Stimulated activated CD4-positive, alpha-beta T cell treated with anti-CD3 and anti-CD28 coated beads, Interleukin-1b, Interleukin-23, amount 100 ng/mL, for 1 hour (primary cell): ENCODE measurements around the gene PMEPA1.

Experiments used
- DNase-seq, 2 donors: peaks; one replicate each; pipeline ENCODE4 v3.0.0-alpha.2; 2020; ENCODE audit warnings: low read depth in 2 of 2

The PMEPA1 gene

DNA sequence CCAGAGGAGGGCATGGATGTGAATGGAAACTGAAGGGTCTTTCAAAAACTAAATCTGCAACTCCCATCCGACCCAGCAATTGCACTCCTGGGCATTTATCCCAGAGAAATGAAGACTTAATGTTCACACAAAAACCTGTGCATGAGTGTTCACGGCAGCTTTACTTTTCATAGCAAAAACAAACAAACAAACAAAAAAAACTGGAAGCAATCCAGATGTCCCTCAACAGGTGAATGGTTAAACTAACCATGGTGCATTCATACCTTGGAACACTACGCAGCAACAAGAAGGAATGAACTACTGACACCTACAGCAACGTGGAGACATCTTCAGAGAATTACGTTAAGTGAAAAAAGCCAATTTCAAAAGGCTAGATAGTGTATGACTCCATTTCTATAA is 32.2 kb downstream of the PMEPA1 start:
- no peak for DNase-seq

DNA sequence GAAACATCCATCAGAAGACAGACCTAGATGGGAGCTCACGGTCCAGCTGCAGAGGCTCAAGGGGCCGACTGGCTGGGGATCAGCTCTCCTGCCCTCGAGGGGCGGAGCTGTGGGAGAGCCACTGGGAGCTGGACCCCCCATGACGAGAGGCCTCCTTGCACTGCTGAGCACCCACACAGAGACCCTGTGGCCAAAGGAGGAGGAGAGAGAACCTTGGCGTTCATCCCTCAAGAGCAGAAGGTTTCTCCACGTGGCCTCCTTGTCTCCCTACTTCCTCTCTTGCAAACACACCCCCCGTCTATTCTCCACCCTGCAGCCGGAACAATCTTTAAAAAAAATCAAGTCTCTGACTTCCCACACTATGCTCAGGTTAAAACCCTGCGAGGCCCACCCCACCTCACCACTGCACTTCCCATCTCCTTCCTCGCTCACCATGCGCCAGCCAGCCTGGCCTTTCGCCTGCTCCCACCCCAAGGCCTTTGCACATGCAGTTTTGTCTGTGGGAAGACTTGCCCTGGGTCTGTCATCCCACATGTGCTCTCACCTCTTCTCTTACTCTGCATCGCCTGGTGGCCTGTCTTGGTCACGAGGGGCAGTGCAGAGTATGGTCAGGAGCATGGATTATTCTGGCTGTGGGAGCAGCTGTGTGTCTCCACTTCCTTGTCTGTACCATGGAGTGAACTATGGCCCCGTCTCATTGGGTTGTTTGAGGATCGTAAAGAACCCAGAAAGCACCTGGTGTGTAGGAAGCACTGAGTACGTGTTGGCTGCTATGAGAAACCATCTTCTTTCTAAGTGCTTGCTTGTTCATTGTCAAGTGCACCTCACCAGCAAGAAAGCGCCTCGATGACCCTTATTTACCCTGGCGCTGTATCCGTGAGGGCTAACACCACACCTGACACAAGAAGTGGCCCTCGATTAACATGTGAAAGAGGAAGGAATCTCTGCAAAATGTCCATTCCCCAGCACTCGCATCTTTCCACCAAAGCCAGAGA is 32.9 kb downstream of the PMEPA1 start:
- DNase-seq, result no peak

DNA sequence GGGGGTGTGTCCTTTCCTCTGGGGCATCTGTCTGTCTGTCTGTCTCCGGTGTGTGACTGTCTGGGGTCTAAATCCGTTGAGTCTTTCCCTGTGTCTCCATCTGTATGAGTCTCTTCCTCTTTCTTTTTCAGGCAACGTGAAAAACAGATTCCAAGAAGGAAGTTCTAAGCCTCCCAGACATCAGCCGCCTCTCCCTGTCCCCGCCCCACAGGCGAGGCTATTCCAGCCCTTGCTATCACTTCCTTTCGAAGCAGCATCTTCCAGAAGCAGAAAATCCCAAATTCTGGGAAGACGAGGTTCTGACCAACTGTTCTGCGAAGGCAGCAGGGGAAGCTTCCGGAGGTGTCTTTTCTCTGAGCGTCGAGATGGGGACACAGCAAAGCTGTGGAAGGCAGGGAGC is 34.0 kb downstream of the PMEPA1 start:
- no peak for DNase-seq

DNA sequence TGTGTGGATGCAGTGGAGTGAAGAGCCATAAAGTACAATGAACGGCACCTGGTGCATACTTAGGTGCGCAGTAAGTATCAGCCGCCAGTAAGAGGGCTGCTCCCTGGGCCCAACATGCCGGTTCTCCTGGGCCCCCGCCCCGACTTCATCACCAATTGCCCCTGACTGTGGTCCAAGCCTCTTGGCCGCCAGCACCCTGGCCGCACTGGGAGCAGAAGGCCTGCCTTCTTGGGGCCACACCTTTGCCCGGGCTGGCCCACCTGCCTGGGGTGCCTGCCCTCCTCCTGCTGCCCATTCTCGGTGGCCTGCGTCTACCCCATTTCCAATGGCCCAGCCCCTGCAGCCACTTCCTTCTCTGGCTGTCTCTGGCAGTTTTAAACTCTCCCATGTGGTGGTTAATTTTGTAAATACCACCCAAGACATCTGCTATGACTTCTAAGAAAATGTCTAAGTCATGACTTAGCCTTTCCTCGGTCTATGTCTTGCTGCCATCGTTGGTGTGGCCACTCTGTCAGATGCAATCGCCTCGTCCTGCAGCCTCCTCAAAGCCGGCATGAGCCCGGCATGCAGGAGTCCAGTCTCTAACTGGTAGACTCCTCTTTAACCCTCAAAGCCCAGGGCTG is 36.8 kb downstream of the PMEPA1 start:
- DNase-seq, result no peak

DNA sequence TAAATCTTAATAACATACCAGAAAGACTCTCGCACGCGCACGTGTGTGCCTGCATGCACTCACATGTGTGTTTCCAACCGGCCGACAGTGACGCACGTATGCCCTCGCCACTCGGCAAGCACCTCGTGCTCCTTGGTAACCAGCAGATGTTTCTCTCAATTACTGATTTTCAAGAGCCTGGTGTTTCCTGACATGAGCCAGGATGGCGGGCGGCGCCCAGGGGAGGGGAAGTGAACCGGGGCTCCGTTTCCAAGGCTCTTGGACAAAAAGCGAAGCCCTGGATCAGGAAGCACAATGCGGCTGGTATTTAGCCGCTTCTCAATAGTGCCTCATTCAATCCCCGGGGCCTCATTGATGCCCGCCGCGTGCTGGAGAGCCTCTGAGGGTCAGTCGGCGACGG is 37.7 kb downstream of the PMEPA1 start:
- DNase-seq, result no peak

DNA sequence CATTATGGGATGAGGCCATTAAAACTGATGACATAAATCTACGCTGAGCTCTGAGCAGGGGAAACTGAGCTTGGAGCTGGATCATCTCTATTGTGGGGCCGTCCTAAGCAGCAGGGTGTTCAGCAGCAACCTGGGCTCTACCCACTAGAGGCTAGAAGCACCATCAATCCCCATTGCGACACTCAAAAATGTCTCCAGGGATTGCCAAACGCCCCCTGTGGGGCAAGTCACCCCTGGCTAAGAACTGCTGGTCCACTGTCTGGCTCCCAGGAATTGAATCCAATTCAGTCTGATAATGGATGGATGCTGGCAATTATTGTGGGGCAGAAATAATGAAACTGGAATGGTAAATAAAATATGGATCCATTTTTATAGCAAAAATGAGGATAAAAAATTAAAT is 38.2 kb downstream of the PMEPA1 start:
- no peak for DNase-seq

DNA sequence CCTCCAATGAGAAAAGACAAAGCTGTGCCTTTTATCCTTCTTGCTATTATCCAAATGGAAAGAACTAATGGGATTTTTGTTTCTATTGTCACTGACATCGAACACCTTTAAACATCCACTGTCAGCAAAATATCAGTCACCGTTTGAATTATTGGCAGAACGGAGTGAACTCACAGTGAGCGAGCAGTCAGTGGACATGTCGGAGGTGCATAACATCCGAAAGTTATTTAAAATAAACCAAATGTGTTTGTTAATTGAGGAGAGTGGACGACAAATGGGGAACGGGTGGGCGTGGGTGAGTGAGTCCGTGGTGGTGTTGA is 38.8 kb downstream of the PMEPA1 start:
- DNase-seq, result no peak

DNA sequence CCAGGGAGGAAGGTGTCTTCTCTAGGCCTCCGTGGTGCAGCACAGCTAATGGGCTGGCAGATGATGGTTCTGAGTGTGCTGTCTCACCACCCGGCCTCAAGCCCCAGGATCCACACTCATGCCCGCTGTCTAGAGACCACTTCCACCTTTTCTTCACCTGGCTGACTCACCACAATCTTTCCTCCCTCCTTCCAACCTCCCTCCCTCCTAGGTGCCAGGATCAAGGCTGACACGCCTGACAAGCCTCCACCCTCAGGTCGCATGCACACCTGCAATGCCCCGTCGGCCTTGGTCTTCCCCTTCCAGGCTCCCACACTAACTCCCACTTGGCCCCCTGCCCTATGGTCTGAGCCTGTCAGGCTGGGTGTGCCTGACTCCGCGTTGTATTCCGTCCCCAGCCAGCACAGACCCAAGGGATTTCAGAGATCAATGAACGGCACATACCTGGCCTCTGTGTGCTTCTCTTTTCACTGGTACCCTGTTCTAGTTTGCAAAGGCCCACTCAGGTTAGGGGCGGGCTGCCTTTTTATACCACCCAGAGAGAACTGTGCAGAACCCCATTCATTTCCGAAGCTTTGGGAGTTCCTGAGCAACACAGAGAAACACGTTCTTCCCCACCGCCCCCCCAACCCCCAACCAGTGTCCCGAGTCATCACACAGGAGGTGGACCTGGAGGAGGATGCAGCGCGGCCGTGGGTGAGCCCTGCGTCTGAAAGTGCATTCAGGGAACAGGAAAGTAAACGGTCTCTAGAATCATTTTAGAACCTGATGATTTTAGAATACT is 39.3 kb downstream of the PMEPA1 start:
- no peak for DNase-seq

DNA sequence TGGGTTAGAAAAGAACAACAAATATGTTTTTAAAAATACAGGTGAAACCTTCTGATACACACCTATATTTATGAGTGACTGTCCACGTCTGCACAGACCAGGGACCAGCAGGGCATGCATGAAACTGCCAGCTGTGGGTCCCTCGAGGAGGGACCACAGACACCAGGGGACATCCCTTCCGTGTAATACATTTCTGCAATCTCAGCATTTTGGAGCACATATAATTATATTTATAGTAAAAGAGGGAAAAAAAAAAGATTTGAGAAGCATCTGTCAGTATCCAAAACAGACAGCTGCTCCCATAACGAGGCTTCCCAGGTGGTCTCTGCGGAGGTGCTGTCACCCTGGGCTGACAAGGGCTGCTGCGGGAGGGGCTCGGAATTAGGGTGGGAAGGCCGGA is 40.2 kb downstream of the PMEPA1 start:
- DNase-seq, result no peak

DNA sequence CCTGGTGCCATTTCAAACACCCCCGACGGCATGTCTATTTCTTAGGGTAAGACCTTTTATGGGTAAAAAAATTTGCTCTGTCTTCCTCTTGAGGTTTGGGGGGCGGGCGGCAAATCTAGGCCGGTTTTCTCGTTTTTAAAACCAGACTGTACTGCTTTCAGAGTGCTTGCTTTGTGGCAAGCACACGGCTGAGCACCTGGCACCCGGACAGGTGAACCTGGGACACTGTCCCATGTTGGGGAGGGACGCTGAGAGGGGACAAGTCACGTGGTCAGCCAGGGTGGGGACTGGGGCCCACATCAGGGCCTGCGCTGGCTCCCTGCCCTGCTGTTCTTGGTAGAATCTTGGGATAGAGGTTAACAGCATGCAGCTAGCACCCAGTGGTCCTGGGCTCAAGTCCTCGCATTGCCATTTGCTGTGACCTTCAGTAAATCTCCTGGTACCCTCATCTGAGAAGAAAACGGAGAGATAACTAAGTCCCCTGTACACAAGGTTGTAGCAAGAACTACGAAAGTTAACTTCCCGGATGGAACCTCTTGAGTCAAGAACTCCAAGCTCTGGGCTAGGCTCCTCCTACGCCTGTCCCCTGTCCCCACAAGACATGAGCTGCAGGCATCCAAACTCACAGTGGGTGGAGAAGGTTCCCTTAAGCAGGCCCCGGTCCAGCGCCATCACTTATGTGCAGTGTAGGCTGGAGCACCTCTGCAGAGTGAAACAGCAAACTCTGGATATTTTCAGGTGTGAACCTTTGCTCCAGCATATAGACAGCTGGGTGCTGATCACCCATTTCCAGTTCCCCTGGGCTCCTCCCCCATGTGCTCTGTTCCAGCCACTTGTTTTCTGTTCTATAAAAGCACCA is 41.7 kb downstream of the PMEPA1 start:
- DNase-seq, result no peak

DNA sequence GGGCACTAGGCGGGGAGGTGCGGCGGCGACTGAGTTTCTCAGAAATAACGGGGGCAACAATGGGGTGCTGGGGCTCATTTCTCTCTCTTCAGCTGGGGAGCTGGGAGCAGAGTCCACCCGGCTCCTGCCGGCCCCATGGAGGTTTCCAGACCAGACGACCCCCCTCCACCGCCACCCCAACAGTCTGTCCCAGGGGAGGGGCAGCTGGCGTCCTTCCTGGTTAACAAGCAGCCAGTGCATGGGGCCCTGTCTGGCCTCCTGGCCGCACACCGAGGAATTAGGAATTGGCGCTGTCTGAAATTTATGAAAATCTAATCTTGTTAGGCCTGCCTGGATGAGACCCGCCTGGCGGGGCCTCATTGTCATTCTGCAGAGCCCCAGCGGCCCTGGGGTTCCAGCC is 42.4 kb downstream of the PMEPA1 start:
- no peak for DNase-seq

DNA sequence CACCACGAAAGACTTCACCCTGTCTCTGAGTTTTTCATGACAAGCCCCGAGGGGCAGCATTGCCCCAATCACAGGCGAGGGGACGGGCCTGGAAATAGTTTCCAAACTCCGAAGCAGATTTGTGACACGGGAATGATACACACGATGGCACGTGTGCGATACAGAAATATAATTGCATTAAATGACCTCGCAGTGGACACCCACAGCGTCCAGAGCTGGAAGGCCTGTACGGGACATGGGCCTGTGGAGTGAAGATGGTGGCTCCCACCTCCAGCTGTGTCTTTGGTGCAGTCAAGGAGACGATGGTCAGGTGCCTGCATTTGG is 43.0 kb downstream of the PMEPA1 start:
- no peak for DNase-seq

DNA sequence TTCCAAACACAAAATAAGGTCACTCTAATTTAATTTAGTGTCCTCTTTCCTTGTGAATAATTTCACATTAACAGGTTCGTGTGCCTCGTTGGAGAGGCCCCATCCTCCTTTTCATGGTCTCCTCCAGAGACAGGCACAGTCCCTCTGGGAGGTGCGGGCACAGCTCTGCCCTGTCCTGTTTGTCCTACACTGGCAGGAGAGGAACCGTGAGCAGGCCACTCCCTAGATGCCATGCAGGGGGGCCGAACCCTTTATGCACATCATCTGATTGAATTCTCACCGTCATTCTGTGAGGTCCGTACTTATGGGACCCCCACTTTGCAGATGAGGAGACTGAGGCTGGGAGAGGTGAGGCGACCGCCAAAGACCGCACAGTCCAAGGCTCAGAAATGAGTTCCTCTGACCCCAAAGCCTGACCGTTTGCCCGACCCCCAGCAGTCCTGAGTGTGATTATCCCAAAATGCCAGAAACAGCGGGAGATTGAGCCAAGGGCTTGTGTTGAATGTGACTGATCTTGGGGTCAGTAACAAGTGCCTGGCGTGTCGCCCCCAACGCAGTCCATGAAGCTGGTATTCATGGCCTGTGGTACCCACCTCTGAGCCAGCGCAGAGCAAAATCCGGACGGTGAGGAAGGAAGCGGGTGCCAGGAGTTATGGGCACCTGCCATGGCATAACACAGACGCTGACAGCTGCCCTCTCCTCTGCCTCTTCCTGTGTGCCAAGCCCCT is 43.5 kb downstream of the PMEPA1 start:
- no peak for DNase-seq

DNA sequence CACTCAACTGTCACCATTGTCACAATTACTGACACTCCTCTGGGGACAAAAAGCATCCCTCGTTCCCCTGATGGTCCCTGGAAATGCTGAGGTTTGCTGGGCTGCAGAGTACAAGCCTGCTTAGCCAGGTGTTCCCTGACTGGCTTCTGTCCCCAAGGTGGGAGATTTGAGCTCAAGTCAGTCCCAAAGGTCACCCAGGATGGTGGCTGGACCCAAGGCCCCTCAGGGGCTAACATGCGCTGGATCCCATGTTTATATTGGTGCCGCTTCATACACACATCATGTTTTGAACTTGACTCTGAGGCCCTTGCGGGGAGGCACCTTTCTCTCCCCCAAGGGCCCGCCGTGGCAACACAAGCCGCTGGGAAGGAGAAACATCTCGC is 44.2 kb downstream of the PMEPA1 start:
- no peak for DNase-seq

DNA sequence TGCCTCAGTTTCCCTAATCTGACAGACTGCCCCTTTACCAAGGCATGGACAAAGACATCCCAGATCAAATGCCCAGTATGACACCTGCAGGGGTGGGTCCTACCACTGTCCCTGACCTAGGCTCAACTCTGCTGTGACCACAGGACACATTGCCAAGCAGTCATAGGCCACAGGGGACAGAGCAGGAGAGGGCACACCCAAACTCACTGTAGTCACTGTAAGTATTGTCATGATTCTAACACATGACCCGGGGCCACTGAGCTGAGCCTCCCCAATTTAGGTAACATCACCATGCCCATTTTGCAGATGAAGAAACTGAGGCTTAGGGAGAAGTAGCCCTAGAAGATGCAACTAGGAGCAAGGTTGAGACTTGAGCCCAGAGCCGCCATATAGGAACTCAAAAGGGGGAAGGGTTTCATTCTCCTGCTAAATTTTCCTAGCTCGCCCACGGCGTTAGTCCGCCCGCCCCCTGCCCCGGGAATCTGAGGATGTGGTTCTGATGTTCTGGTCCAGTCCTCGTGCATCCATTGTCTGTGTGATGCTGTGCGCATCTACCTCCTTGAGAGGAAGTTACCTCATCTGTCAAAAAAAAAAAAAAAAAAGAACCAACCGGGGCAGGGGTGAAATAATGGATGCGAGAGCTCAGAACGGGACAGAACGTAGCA is 44.8 kb downstream of the PMEPA1 start:
- no peak for DNase-seq

DNA sequence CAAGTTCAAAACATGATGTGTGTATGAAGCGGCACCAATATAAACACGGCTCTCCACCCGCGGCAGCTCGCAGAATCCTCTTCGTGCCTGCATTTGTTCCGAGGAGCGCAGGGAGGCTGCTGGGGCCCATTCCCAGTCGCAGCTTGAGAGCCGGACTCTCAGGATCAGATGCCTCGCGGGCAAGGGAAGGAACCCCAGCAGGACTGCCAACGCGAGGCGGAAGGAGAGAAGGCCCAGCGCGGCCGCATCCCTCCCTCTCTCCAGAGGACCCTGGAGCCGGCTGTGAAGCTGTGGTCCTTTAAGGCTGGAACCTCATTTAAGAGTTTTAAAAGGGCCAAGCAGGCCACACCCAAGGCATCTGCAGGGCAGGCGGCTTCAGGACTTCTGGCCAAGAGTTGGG is 45.3 kb downstream of the PMEPA1 start:
- no peak for DNase-seq

DNA sequence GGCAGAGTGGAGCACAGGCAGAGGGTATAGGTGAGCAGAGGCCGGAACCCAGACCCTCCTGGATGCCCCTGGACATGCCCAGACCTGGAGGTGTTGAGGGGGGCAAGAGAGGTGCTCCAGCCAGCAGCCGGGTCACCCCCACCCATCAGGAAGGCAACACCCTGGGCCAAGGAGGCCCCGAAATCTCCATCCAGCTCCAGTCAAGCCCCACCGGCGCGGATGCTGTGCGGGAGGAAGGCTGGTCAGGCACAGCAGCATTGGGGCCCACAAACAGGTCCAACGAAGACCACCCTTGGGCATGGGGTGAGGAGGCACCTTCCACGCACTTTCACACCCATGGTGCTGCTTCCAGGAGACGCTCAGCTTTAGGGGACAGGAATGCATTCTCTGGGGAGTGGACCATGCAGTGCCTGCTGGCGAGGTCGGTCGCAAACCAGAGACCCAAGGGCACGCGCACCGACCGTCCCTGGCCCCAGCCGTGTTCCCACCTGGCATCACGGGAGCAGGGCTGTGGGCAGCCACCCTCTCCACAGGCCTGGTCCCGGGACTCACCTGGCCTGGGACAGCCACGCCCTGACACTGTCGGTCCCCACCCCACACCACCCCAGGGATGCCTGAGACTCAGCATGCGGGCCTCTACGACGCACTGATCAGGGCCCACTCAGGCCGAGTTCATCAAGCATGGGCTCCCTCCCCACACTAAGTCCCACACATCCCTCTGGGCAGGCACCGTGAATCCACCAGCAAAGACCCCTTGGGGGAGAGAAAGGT is 45.9 kb downstream of the PMEPA1 start:
- DNase-seq, result no peak

DNA sequence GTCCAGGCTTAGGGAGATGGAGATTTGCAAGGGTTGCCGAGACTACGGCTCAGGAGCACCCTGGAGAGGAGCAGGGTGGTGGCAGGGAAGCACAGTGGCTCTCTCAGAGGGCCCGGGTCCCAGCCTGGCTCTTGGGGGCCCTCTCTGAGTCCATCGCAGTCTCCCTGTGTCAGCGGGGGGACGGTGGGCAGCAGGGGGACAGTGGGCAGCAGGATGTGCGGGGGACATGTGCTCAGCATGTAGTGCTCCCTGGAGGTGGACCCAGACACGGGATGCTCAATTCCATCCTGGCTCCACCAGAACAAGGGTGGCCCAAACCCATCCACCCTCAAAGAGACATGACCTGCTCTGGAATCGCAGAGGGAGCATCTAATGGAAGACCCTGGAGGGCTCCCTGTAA is 46.6 kb downstream of the PMEPA1 start:
- DNase-seq, result no peak

DNA sequence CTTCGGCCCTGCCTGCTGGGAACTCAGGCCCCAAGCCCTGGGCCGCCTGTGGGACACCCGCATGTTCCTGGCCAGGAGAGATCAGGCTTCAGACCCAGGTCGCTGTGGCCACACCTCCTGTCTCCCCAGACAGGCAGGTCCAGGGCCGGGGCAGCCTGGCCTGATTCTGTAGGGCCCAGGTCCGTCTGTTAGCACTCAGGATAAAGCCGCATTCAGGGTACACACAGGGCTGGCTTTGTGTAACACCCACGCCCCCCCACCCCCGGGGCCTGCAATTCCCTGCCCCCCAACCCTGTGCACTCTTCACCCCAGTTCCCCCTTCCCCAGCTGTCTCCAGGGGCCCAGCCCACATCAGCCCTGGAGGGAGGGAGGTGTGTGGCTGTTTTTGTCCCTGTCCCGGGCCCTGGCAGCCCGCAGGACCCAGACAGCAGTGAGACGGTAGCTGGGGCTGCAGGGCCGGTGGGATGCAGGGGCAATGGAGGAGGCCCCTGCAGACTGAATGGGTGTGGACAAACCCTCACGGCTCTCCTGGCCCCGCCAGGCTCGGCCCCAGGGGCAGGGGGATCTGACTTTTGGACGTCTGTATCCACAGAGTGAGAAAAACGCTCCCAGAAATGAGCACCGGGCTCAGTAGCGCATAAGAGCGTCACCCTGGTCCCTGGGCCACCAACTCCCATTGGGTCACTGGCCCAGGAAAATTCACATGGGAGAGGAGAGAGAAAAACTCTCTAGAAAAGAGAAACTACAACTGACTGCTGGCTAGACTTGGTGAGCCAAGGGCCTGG is 47.2 kb downstream of the PMEPA1 start:
- no peak for DNase-seq
